H1 (cell line): ENCODE results near the gene PRDM1. TPM values are rescaled to one million over a fixed set of nuclear protein-coding genes. Genes with fewer than 3 reads are reported as not detected.

ENCODE experiments used
- CBX5 ChIP-seq: fragments of 300-800, 300-1000 bp; sonication (generic); IDR thresholded peaks from 2 replicates; pipeline ENCODE4 v1.7.1; 2016; ENCODE audit warnings: antibody characterized with exemption, low read length, low read depth
- E2F6 ChIP-seq: IDR thresholded peaks from 2 replicates; pipeline ENCODE4 v1.6.1; 2012; ENCODE audit warnings: inconsistent platforms
- GABPA ChIP-seq: IDR thresholded peaks from 2 replicates; pipeline ENCODE4 v1.6.1; 2011; ENCODE audit warnings: mild to moderate bottlenecking, low read length, moderate library complexity, borderline replicate concordance; ENCODE audit not compliant: insufficient read depth
- KDM1A ChIP-seq: fragments of 200-600, 300-600 bp; sonication (generic); IDR thresholded peaks from 2 replicates; pipeline ENCODE4 v1.7.1; 2016; ENCODE audit warnings: mild to moderate bottlenecking, low read length, borderline replicate concordance
- TAF1 ChIP-seq: IDR thresholded peaks from 2 replicates; pipeline ENCODE4 v1.6.1; 2011; ENCODE audit warnings: mild to moderate bottlenecking, low read depth, low read length
- TBP ChIP-seq: IDR thresholded peaks from 2 replicates; pipeline ENCODE4 v1.6.1; 2011; ENCODE audit warnings: low read depth, low read length, improper control_type of control experiment
- YY1 ChIP-seq: IDR thresholded peaks from 2 replicates; pipeline ENCODE4 v1.6.1; 2011; ENCODE audit warnings: low read depth, mild to moderate bottlenecking, low read length
- polyA plus RNA-seq, 7 experiments: library from polyadenylated mRNA; depleted of rRNA in 3 of 7; stranded (reverse) in 5 of 7; unstranded in 2 of 7; fragments of >200 nt in 5 of 7; fragments of 200-250 nt in 2 of 7; gene quantifications; 1 replicate in 5 of 7; 2 replicates in 1 of 7; 4 replicates in 1 of 7; pipeline versions ENCODE4 v1.2.1 to v1.2.3, GENCODE V29; 2011 to 2013; ENCODE audit warnings: missing spikeins in 2 of 7, mixed read lengths in 2 of 7
- total RNA-seq: library from RNA; stranded (reverse); fragmentation: NEBNext Ultra II Directional; extraction: Animal tissue kit (Norgen Biotek cat#: 25700); gene quantifications from 2 replicates; pipeline ENCODE4 v1.2.1, GENCODE V29; 2021

PRDM1 gene
- total and polyA plus RNA-seq, 2 of the 8 experiments (the other 6 are each of a cell fraction or from before 2014, with no cell fraction given): 0.21 to 0.74 TPM

GRCh38 chr6:106124437-106125430 lies 38.6 kb downstream of the PRDM1 start (continued):
- TF ChIP-seq TBP (no peak), GABPA (no peak), KDM1A (no peak), YY1 (no peak), TAF1 (no peak), CBX5 (no peak), E2F6 (no peak)
- TF ChIP-seq, all 59 proteins: peak for 0
